WERI-Rb-1 (cell line): ENCODE measurements around the gene ONECUT1.

Experiments used
- DNase-seq: peaks from one replicate; pipeline ENCODE4 v3.0.0-alpha.2; 2020
- H3K27ac ChIP-seq: fragments of 250-450 bp; sonication (Bioruptor Pico); 2 replicates; pipeline ENCODE4 v1.5.1; 2020; ENCODE audit warnings: mild to moderate bottlenecking, moderate library complexity
- H3K27me3 ChIP-seq: fragments of 250-450 bp; sonication (Bioruptor Pico); 2 replicates; pipeline ENCODE4 v1.5.1; 2021; ENCODE audit warnings: mild to moderate bottlenecking, low read depth, moderate library complexity; ENCODE audit not compliant: insufficient read depth, severe bottlenecking
- H3K36me3 ChIP-seq: fragments of 250-450 bp; sonication (Bioruptor Pico); 2 replicates; pipeline ENCODE4 v1.5.1; 2020; ENCODE audit warnings: mild to moderate bottlenecking, moderate library complexity
- H3K4me3 ChIP-seq: 2 replicates; pipeline ENCODE4 v1.5.1; 2011; ENCODE audit warnings: low read depth, mild to moderate bottlenecking, control low read depth, low read length
- H3K9me3 ChIP-seq: fragments of 250-450 bp; sonication (Bioruptor Pico); 2 replicates; pipeline ENCODE4 v1.5.1; 2021; ENCODE audit warnings: mild to moderate bottlenecking, moderate library complexity; ENCODE audit not compliant: severe bottlenecking
- CTCF ChIP-seq: IDR thresholded peaks from 2 replicates; pipeline ENCODE4 v1.5.1; 2011; ENCODE audit warnings: low read depth, mild to moderate bottlenecking, control low read depth, inconsistent platforms, low read length

ONECUT1 gene

GRCh38 chr15:52784799-52785671 is 5.1 kb downstream of the ONECUT1 start:
- peaks cover 36% of the 10 kb centered on the region for H3K27me3 ChIP-seq
- peak overlapping the region; percentile 47 for H3K4me3 ChIP-seq
- H3K27ac ChIP-seq = no peak overlapping the region
- TF ChIP-seq CTCF = peak; percentile 14; the same call in 1 of the 2 replicates
- no peaks in the 10 kb centered on the region for H3K36me3 ChIP-seq
- H3K9me3 ChIP-seq = peaks cover 4% of the 10 kb centered on the region
- DNase-seq = peak; percentile 40

- peaks cover 33% of the 10 kb centered on the region for H3K27me3 ChIP-seq
- no peaks in the 10 kb centered on the region for H3K36me3 ChIP-seq
- H3K9me3 ChIP-seq = peaks cover 4% of the 10 kb centered on the region
- DNase-seq = peak; percentile 66
- peak; percentile 85 for TF ChIP-seq CTCF
- no peak overlapping the region for H3K27ac ChIP-seq
- H3K4me3 ChIP-seq = peak overlapping the region; percentile 47
Observed at GRCh38 chr15:52783929-52784798, 6.0 kb downstream of the ONECUT1 start.

GRCh38 chr15:52783191-52783829 is 6.8 kb downstream of the ONECUT1 start:
- Histone ChIP-seq H3K36me3 (no peaks in the 10 kb centered on the region), H3K9me3 (peaks cover 4% of the 10 kb centered on the region), H3K4me3 (no peak overlapping the region), H3K27ac (no peak overlapping the region), H3K27me3 (peaks cover 25% of the 10 kb centered on the region)
- no peak for TF ChIP-seq CTCF
- no peak for DNase-seq

- no peak overlapping the region for H3K27ac ChIP-seq
- DNase-seq = no peak
- no peak overlapping the region for H3K4me3 ChIP-seq
- peaks cover 17% of the 10 kb centered on the region for H3K27me3 ChIP-seq
- peaks cover 4% of the 10 kb centered on the region for H3K9me3 ChIP-seq
- H3K36me3 ChIP-seq = no peaks in the 10 kb centered on the region
- TF ChIP-seq CTCF = no peak
Observed at GRCh38 chr15:52782514-52782913, 7.6 kb downstream of the ONECUT1 start.

GRCh38 chr15:52780172-52780980 is 9.8 kb downstream of the ONECUT1 start:
- peak; percentile 86 for TF ChIP-seq CTCF
- Histone ChIP-seq H3K27me3 (peaks cover 5% of the 10 kb centered on the region), H3K36me3 (no peaks in the 10 kb centered on the region), H3K9me3 (peaks cover 4% of the 10 kb centered on the region), H3K27ac (no peak overlapping the region), H3K4me3 (no peak overlapping the region)
- DNase-seq = peak; percentile 64
